Activated CD4-positive, alpha-beta T cell treated with anti-CD3 and anti-CD28 coated beads for 4 hours (primary cell): ENCODE data around the gene PRSS27.
A peak's percentile ranks its signal among the peaks of the same experiment; 100 is the strongest.

Experiments used
- DNase-seq, 2 donors: peaks; one replicate each; pipeline ENCODE4 v3.0.0-alpha.2; 2020

PRSS27 gene

DNA sequence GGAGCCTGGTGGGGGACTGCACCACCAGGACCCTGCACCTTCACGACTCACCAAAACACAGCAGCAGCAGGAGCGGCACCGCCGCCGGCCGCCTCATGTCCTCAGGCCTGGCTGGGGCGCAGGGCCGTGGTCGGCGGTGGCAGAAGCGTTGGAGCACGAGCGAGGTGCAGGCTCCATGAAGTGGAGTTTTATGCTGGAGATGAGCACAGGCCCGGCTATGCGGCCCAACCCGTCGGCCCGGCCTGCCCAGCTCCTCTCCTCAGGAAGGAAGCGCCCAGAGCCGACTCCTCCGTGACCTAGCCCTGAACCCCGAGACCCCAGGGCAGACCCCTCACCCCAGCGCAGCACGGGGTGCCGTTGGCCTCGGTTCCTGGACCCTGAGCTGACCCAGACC, at the start of gene PRSS27:
TSS of gene PRSS27 (minus strand) at position 161 of the 394 bp plus-strand sequence. CDS start at position 97, 64 bp downstream.
- no peak for DNase-seq

DNA sequence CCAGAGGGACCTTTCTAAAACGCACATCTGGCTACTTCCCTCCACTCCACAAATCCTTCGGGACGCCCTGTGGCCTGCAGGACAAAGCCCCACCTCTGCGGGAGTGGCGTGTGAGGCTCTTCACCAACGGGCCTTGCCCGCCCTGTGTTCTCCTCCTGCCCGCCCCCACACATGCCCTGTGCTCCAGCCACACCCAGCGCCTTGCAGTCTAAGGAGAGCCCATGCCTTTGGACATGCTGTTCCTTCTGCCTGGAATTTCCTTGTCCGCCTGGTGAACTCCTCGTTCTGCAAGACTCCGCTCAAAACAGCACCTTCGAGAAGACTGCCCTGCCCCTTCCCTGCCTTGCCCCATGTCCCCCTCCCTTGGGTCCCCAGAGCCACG, 49.6 kb upstream of the PRSS27 start:
- DNase-seq: no peak

GRCh38 chr16:2769100-2769529, 49.1 kb upstream of the PRSS27 start:
- DNase-seq: no peak

DNA sequence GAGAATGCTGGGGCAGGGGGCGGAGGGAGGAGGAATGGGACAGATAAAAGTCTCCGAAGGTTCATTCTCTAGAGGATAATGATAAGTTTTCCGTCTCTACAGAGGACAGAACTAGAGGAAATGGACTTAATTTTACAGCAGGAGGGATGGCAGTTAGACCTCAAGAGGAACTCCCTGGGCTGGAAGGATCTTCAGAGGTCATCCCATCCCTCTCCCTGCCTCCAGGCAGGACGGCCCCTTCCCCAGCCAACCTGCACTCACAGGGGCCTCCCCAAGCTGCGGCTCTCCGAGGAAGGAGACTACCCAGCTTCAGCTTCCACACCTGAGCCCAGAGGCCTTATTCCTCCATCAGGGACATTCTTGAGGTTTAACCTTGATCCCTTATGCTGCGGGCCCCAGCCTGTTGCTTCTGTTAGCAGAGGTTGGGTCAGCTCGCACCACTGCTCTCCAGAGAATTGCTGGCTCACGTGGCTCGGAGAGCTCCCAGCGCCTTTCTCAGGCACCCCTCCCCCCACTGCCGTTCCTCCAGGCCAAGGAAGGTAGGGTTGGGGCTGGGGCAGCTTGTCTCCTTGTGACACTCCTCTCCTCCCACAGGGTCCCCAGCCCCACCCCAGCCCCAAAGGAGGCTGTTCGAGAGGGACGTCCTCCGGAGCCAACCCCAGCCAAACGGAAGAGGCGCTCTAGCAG, 48.5 kb upstream of the PRSS27 start:
- DNase-seq: no peak

- no peak for DNase-seq
These were observed 47.9 kb upstream of the PRSS27 start for GRCh38 chr16:2767891-2768290.

DNA sequence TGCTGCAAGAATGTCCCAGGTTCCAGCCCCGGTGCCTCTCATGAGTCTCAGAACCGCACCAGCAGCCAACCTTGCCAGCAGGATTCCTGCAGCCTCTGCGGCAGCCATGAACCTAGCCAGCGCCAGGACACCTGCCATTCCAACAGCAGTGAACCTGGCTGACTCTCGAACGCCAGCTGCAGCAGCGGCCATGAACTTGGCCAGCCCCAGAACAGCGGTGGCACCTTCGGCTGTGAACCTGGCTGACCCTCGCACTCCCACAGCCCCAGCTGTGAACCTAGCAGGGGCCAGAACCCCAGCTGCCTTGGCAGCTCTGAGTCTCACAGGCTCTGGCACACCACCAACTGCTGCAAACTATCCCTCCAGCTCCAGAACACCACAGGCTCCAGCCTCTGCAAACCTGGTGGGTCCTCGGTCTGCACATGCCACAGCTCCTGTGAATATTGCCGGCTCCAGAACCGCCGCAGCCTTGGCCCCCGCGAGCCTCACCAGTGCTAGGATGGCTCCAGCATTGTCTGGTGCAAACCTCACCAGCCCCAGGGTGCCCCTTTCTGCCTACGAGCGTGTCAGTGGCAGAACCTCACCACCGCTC, 47.2 kb upstream of the PRSS27 start:
- no peak for DNase-seq

DNA sequence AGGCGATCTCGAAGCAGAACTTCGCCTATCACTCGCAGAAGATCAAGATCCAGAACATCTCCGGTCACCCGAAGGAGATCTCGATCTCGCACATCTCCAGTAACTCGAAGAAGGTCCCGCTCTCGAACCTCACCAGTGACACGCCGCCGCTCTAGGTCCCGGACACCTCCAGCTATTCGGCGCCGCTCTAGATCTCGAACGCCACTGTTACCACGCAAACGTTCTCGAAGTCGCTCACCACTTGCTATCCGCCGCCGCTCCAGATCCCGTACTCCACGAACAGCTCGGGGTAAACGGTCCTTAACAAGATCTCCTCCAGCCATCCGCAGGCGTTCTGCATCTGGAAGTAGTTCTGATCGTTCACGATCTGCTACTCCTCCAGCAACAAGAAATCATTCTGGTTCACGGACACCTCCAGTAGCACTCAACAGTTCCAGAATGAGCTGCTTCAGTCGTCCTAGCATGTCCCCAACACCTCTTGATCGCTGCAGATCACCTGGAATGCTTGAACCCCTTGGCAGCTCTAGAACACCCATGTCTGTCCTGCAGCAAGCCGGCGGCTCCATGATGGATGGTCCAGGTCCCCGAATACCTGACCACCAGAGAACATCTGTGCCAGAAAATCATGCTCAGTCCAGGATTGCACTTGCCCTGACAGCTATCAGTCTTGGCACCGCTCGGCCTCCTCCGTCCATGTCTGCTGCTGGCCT, 46.6 kb upstream of the PRSS27 start:
- no peak for DNase-seq

GRCh38 chr16:2765462-2766404, 45.7 kb upstream of the PRSS27 start:
- no peak for DNase-seq

DNA sequence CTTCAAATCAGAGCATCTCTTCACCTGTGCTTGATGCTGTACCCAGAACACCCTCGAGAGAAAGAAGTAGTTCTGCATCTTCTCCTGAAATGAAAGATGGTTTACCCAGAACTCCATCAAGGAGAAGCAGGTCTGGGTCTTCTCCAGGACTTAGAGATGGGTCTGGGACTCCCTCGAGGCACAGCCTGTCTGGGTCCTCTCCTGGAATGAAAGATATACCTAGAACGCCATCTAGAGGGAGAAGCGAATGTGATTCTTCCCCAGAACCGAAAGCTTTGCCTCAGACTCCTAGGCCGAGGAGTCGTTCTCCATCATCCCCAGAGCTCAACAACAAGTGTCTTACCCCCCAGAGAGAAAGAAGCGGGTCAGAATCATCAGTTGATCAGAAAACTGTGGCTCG, 44.7 kb upstream of the PRSS27 start:
- DNase-seq: no peak

DNA sequence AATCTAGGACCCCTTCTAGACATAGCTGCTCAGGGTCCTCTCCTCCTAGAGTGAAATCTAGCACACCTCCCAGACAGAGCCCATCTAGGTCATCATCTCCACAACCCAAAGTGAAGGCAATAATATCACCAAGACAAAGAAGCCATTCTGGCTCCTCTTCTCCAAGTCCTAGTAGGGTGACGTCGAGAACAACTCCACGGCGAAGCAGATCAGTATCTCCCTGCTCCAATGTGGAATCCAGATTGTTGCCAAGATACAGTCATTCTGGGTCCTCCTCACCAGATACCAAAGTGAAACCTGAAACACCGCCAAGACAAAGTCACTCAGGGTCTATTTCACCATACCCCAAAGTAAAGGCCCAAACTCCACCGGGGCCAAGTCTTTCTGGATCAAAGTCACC, 43.1 kb upstream of the PRSS27 start:
- no peak for DNase-seq

DNA sequence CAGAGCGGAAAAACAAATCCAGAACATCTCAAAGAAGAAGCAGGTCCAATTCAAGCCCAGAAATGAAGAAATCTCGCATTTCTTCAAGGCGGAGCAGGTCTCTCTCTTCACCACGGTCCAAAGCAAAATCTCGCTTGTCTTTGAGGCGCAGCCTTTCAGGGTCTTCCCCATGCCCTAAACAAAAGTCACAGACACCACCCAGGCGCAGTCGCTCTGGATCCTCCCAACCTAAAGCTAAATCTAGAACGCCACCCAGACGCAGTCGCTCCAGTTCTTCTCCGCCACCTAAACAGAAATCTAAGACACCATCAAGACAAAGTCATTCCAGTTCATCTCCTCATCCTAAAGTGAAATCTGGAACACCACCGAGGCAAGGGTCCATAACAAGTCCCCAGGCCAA, 42.7 kb upstream of the PRSS27 start:
- no peak for DNase-seq

DNA sequence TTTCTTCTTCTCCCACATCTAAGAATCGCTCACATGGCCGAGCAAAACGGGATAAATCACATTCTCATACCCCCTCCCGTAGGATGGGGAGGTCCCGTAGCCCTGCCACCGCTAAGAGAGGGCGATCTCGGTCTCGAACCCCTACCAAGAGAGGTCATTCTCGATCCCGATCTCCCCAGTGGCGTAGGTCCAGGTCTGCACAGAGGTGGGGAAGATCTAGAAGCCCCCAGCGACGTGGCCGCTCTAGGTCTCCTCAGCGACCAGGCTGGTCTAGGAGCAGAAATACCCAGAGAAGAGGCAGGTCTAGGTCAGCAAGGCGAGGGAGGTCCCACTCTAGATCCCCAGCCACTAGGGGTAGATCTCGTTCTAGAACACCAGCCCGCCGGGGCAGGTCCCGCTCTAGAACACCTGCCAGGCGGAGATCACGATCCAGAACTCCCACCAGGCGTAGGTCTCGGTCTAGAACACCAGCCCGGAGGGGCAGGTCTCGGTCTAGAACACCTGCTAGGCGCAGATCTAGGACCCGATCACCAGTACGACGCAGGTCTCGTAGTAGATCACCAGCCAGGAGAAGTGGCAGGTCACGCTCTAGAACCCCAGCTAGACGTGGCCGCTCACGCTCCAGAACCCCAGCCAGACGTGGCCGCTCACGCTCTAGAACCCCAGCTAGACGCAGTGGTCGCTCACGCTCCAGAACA, 42.0 kb upstream of the PRSS27 start:
- no peak for DNase-seq

DNA sequence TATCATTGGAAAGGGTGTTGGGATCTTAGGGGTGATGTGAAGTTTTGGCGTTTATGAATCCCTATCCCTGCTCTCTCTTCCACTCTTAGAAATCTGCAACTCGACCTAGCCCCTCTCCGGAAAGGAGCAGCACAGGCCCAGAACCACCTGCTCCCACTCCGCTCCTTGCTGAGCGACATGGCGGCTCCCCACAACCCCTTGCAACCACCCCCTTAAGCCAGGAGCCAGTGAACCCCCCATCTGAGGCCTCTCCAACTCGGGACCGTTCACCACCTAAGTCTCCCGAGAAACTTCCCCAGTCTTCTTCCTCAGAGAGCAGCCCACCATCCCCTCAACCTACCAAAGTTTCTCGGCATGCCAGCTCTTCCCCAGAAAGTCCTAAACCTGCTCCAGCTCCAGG, 41.4 kb upstream of the PRSS27 start:
- no peak for DNase-seq

DNA sequence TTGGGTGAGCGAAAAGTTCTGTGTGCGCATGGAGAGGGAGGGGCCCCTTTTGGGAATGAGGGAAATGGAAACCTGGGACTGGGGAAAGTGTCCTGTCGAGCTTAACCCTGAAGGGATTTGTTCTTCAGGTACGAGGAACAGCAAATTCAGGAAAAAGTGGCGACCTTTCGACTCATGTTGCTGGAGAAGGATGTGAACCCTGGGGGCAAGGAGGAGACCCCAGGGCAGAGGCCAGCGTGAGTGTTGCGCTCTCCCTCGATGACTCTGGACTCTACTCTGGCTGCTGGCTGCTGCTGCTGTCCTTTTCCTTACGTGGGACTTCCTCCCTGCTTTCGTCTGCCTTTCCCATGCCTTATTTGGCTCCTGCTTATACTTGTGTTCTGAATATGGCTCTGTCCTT, 37.3 kb upstream of the PRSS27 start:
- DNase-seq: no peak

DNA sequence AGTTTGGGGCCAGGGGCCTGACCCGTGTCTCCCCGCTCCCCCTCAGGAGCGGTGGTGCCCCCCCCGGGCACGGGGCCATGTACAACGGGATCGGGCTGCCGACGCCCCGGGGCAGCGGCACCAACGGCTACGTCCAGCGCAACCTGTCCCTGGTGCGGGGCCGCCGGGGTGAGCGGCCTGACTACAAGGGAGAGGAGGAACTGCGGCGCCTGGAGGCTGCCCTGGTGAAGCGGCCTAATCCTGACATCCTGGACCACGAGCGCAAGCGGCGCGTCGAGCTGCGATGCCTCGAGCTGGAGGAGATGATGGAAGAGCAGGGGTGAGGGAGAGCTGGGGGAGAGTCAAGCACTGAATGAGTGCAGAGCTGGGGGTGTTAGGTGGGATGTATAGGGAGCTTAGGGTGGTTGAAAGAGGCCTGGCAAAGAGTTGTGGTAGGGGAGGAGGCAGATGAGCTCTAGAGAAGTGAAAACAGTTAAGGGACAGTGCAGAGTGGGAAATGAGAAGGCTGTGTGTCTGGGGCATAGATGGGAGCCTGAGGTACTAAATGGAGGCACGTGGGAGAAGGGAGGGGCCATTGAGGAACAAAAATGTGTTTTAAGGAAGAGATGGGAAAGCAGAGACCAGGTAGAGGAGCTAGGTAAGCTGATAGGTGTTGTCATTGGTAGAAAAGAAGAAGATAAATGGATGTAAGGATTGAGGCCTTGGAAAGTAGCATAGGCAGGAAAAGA, 36.4 kb upstream of the PRSS27 start:
- no peak for DNase-seq

- DNase-seq: no peak
These were observed 35.1 kb upstream of the PRSS27 start for GRCh38 chr16:2755158-2755557.

- DNase-seq: no peak
These were observed 33.7 kb upstream of the PRSS27 start for GRCh38 chr16:2753733-2754020.

GRCh38 chr16:2752850-2753732, 33.1 kb upstream of the PRSS27 start:
- no peak for DNase-seq

GRCh38 chr16:2752035-2752849, 32.2 kb upstream of the PRSS27 start, which contains the start of gene SRRM2:
TSS of gene SRRM2 (plus strand) at chr16:2752638. CDS start at chr16:2756365, 3,727 bp downstream.
- peak; percentile 92 to 93 for DNase-seq

DNA sequence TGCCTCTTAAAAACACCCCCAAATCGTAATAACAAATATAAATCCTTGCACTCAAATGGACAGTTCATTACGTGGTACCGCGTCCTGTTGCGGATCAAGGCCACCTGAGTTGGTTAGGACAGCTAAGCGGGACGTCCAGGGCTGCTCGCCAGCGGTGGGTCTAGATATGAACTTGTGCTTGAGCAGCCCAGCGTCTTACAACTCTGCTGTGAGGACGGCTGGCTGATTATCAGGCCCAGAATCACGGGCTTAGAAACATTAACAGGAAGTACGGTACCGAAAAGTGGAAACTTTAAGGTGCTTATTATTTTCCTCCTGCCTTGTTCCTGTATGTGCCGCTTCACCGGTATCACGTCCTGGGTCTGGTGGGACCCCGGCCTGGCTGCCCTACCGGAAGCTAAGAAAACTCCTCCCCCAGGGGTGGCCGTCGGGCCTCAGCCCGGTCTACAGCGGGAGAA, 31.6 kb upstream of the PRSS27 start:
- DNase-seq: no peak
